ENCODE results near the gene PTPA.

Gene PTPA

GRCh38 chr9:129138476-129139232, 27.4 kb downstream of the PTPA start:
- DNase-seq (ENCODE audit: low read depth) = no peak

- DNase-seq (ENCODE audit: low read depth) = no peak
These were observed 28.2 kb downstream of the PTPA start for GRCh38 chr9:129139233-129139992.

DNA sequence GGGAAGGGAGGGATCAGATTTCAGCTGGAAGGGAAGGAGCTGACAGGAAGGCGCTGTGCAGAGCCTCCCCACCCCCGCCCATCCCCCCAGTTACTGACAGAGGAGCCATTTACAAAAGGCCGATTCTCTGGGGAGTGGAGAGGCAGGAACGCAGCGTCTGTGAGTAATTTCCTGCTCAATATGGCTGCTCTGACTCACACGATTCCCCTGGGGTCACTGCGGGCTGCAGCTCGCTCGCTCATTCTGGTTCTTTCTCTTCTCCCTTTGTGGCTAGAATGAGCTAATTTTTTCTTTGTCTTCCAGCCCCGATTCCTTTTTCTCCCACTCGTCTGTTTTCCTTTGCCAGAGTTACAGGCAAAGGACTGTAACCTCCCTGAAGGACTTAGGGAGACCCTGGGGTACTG, 28.8 kb downstream of the PTPA start:
- DNase-seq (ENCODE audit: low read depth) = peak; percentile 98

DNA sequence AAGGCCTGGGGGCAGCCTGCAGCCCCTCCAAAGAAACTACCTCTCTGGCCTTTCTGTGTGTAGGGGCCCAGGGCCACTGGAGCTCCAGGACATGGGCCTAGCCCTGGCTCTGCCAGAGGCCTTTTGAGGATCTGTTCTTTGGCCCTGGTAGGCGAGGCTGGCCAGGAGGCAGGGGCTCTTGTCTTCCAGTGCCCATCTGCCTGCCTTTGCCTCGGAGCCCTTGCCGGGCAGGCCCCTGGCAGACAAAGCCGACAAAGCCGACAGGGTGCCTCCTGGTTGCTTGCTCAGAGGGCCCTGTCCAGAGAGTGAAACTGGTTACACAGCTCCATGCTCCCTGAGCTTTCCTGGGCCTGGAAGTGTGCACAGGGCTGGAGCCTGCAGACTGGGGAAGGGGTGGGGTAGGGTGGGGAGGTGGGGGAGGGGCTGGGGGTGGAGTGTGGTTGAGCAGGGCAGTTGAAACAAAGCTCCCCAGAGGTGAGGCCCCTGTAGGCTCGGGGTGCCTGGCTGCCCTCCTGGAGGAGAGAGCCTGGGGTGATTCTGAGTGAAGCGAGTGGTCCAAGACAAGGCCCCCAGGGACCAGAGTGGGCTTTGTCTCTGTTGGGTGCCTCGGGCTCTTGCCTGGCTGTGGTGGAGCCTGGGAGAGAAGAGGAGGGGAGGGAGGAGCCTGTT, 29.3 kb downstream of the PTPA start:
- no peak for DNase-seq (ENCODE audit: low read depth)

DNA sequence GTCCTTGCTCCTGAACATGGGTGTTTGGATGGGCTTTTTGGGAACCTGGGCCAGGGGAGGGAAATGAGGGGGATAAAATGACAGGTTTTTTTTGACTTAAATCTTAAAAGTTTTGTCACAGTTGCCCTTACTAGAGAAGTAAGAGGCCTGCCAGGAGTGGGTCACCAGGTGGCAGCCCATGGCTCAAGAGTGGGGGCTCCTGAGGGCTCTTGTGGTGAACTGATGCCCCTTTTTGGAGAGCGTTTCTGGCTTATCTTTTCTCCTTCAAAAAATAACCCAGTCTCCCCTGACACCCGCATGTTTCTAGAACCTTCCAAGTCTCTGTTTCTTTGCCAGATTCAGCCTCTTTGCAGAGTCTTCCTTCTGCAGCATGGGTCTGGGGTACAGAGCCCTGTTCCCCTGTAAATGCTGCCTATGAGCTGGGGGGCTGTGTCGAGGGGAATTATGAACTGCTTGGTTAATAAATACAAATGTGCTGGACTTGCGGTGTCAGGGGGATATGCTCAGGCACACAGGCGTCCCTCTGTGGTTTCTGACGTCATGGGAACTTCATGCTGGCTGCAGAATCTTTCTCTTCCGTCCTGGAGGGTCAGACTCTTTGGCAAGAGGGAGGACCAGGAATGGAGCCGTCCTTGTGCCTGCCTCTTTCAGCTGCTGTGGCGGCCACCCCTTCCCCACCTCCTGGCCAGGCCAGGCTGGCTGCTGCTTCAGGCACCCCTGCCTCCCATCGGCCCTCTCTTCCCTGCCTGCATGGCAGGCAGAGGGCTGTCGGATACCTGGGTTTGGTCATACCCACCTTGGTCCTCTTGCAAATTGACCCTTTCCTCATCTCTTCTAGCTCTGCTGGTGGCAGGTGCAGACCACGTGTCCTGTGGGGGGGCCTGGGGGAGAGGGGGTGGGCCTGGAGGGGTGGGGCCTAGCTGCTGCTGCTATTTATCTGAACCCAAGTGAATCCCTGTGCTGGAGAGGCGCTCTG, 30.1 kb downstream of the PTPA start:
- peak; percentile 85 for DNase-seq (ENCODE audit: low read depth)

DNA sequence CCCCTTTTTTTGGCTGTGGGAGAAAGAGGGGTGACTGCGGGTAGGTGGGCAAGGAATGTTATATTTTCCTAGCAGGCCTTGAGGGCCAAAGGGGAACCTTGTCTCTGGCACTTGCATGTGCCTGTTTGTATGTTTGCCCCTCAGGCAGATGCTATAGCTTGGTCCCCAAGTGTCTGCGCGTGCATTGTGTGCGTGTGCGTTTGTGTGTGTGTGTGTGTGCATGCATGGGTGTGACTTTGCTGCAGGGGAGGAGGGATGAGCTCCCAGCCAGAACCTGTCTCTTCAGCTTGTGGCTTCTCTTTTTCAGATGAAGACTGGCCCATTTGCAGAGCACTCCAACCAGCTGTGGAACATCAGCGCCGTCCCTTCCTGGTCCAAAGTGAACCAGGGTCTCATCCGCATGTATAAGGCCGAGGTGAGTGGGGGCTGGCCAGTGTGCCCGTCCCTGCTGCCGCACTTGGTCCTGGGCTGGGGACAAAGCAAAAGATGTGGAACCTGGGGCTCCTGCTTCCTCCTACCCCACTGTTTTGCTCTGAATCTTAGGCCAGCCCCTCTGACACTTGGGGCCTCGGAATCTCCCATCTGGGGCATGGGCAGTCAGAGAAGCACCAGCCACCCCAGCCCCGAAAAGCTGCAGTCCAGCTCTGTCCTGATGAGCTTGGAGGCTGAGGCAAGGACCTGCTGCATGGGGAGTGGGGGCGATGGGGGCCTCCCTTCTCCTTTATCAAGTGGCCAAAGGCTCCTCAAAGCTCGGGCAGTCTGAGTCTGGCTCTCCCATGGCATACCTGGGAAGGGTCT, 31.1 kb downstream of the PTPA start:
- no peak for DNase-seq (ENCODE audit: low read depth)

DNA sequence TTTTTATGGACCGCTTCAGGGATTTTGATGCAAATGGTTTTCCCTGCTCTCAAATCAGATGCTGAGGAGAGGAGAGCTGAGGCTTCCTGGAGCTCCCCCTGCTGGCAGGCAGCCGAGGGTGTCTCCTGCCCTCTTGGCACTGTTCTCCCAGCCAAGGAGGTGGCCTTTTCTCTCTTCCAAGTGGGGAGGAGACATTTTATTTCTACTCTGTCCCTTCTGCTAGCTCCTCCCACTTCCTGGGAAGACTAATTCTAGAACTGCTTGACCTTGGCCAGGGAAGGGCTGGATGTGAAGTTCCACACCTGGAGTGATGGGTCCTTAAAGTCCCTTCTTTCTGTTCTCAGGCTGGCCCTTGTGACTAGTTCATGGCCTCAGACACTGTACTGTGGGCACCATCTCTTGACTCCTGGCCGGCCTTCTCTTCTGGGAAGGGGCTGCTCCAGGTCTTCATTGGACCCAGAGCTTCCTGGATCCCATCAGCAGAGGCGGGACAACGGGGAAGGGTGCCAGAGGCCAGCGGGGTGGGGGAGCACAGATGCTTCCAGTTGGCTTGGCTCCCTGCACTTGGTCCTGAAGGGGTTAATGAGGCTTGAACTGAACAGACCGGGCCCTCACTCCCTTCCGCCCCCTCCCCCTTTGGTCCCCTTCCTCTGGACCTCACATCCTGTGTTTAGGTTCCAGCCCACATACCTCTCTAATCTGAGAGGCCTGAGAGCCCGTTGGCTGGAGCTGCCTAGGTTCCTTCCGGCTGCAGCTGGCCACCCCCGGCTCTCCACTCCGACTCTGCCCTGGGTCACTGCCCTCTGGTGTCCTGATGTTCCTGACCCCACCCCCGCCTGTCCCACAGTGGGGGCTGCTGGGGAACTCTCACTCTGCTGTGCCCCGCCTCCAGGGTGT, 32.1 kb downstream of the PTPA start:
- no peak for DNase-seq (ENCODE audit: low read depth)

- no peak for DNase-seq (ENCODE audit: low read depth)
These were observed 34.1 kb downstream of the PTPA start for GRCh38 chr9:129145316-129145715.

GRCh38 chr9:129145841-129146292, 34.7 kb downstream of the PTPA start:
- peak; percentile 76 for DNase-seq (ENCODE audit: low read depth)

GRCh38 chr9:129146441-129146941, 35.3 kb downstream of the PTPA start:
- DNase-seq (ENCODE audit: low read depth) = no peak

DNA sequence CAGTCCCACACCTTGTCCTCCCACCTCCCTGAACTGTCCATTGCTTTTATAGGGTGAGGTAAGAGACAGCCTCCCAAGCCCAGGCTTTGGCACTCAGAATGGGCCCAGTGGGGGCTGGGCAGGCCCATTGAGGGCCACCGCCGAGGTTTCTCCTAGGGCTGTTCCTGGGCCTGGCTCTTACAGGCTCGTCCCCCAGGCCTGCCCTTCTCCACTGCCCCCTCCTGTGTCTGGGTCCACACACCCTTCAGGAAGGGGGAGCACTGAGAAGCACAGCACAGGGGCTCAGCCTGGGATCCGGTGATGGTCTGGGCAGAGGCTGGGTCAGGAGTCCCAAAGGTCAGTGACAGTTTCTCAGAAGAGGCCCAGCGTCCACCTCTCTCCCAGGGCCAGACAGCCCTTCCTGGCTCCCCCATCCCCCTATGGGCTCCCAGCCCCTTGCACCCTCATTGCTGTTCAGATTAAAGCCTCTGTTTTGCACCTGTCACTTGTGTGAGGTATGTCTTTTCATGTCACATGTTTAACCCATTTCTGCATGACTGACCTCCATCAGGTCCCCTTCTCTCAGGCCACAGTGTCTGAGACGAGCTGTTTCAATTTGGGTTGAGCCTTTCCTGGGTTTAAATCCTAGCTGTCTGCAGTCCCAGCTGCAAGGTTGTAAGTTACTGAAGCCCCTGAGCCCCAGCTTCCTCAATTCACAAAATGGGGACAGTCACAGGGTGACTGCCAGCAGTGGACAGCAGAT, 37.4 kb downstream of the PTPA start:
- DNase-seq (ENCODE audit: low read depth) = no peak

DNA sequence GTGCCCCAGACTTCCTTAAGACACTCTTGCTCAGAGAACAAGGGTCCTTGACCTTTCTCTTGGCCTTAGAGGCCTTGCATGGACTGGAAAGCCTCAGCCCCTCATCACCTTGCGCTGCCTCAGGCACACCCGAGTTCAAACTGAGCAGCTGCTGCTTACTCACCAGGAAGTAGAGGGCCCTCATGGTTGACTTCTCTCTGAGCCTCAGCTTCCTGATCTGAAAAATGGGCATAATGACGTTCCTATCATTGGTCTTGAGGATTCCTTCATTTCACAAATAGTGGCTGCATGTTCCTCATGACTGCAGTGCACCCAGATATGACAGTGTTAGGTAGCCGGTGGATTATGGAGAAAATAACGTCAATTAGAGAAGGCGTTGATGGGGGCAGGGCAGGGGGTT, 38.2 kb downstream of the PTPA start:
- no peak for DNase-seq (ENCODE audit: low read depth)

- DNase-seq (ENCODE audit: low read depth) = no peak
These were observed 38.9 kb downstream of the PTPA start for GRCh38 chr9:129150122-129150521.

GRCh38 chr9:129150672-129151211, 39.5 kb downstream of the PTPA start:
- DNase-seq (ENCODE audit: low read depth) = no peak

GRCh38 chr9:129151469-129151868, 40.3 kb downstream of the PTPA start:
- DNase-seq (ENCODE audit: low read depth) = no peak

DNA sequence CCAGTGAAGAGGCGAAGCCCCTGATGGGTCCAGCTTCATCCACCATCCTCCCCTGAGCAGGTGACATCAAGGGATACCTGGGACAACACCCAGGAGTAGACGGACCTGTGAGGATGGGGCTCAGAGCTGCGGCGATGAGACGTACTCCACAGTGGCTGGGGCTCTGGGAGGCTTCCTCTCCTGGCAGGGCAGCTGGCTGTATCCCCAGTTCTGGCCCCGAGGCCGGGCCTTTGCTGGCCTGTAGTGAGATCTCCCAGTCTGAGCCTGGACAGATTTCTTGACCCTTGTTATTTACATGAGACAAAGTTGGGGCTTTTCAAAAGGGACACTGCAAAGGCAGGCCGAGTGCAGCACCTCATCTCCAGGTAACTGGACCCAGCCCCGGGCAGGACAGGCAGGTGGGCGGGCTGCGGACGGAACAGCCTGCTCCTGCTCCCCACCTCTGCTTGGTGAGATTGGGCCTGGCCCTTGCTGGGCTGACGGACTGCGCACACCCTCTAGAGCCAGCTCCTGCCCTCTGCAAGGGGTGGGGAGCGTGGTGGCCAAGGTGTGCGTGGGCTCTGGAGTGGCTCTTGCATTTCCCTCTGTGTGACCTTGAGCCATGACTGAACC, 43.8 kb downstream of the PTPA start:
- no peak for DNase-seq (ENCODE audit: low read depth)

DNA sequence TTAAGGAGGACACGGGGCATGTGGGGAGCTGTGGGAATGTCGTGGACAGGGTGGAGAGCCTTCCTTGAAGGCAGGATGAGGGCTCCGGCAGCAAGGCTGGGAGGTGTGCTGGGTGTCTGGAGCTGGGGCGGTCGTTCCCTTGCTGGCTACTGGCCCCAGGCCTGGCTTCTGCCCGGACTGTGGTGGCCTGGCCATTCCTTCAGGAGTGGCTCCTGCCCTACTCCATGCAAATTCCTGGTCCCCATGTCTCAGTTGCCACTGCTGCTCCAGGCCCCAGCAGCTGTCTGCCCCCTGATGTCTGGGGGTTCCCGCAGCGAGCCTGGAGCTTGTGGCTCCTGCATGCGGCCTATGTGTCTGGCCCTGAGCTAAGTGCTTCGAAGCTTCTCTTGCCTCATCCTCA, 44.9 kb downstream of the PTPA start:
- DNase-seq (ENCODE audit: low read depth) = no peak

Data from non-pigmented ciliary epithelial cell (primary cell).